ENCODE measurements around the gene CDKN1C. TPM values are rescaled to one million over a fixed set of nuclear protein-coding genes. Genes with fewer than 3 reads are reported as not detected.

The CDKN1C gene
- total RNA-seq, 1 donor from 2014 or later = 0.29 TPM

DNA sequence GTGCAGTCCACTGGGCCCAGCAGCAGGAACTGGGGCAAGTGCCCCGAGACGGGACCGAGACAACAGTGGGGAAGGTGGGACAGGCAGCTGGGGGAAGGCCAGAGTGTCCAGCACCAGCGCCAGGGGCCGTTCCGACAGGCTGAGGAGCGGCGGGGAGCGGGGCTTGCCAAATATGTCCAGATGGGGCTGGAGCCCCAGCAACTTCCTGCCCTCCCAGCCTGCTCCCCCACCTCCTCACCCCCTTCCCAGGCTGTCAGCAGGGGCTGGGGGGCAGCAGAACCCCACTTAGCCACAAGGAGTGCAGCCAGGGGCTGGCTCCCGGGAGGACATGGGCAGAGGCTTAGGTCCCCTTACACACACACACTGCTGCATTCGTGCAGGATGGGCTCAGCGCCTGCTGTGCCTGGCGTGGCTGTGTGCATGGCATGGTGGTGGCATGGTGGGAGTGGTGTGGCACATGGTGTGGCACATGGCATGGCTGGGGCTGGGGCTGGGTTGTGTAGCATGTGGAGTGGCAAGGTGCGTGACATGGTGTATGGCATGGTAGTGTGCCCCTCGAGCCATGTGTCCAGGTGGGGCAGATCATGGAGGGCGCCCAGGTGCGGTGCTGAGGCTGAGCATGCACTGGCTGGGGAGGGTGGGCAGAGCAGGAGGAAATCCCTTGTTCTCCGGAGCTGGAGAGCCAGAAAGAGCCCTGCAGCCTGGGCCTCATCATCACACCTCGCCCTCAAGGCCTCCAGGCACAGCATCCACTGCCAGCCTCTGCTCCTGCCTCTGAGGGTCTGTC is 51.7 kb downstream of the CDKN1C start:
- intact Hi-C loops (cut with micrococcal nuclease) = no loop called here

Other genes with a start within 250 kb of the CDKN1C start
- gene KCNQ1OT1, start 185.8 kb downstream of the CDKN1C start, total RNA-seq = 0.54 TPM in 2 replicates
- gene PHLDA2, start 43.6 kb upstream of the CDKN1C start, total RNA-seq = 6.1 and 6.2 TPM in 2 replicates
- gene NAP1L4, start 106.6 kb upstream of the CDKN1C start, total RNA-seq = 301 and 313 TPM in 2 replicates
- 84.1 and 95.9 TPM in 2 replicates for gene CARS1, start 171.6 kb upstream of the CDKN1C start, total RNA-seq